H9 (cell line): ENCODE data around the gene ADCK2. TPM values are rescaled to one million over a fixed set of nuclear protein-coding genes. Genes with fewer than 3 reads are reported as not detected.
A peak's percentile ranks its signal among the peaks of the same experiment; 100 is the strongest.

Experiments
- DNase-seq: peaks from one replicate; pipeline ENCODE4 v3.0.0-alpha.2; 2017
- H2AFZ ChIP-seq: one replicate; pipeline ENCODE4 v1.6.1; 2013; ENCODE audit warnings: mild to moderate bottlenecking, low read length, control low read depth, moderate library complexity
- H2AK5ac ChIP-seq: 2 replicates; pipeline ENCODE4 v1.6.1; 2013; ENCODE audit warnings: low read length, control low read depth, mixed read lengths; ENCODE audit not compliant: insufficient read length
- H2BK120ac ChIP-seq: one replicate; pipeline ENCODE4 v1.6.1; 2013; ENCODE audit warnings: low read depth, mild to moderate bottlenecking, low read length, control low read depth, inconsistent platforms; ENCODE audit not compliant: poor library complexity, severe bottlenecking
- H2BK12ac ChIP-seq: 2 replicates; pipeline ENCODE4 v1.6.1; 2013; ENCODE audit warnings: low read length, control low read depth, mixed read lengths, low read depth; ENCODE audit not compliant: insufficient read length
- H2BK15ac ChIP-seq: 2 replicates; pipeline ENCODE4 v1.6.1; 2013; ENCODE audit warnings: low read depth, low read length, control low read depth
- H2BK20ac ChIP-seq: one replicate; pipeline ENCODE4 v1.6.1; 2013; ENCODE audit warnings: low read depth, mild to moderate bottlenecking, low read length, control low read depth, inconsistent platforms; ENCODE audit not compliant: poor library complexity, severe bottlenecking
- H2BK5ac ChIP-seq: 2 replicates; pipeline ENCODE4 v1.6.1; 2013; ENCODE audit warnings: low read length, control low read depth, mixed read lengths; ENCODE audit not compliant: insufficient read length
- H3K14ac ChIP-seq: 2 replicates; pipeline ENCODE4 v1.6.1; 2013; ENCODE audit warnings: low read length, control low read depth; ENCODE audit not compliant: insufficient read depth
- H3K18ac ChIP-seq: 2 replicates; pipeline ENCODE4 v1.6.1; 2013; ENCODE audit warnings: low read depth, mild to moderate bottlenecking, mixed read lengths, low read length, control low read depth; ENCODE audit not compliant: insufficient read length
- H3K23ac ChIP-seq: 2 replicates; pipeline ENCODE4 v1.6.1; 2013; ENCODE audit warnings: low read length, control low read depth, mixed read lengths, low read depth; ENCODE audit not compliant: insufficient read length
- H3K23me2 ChIP-seq: 2 replicates; pipeline ENCODE4 v1.6.1; 2013; ENCODE audit warnings: low read depth, mild to moderate bottlenecking, mixed read lengths, low read length, control low read depth; ENCODE audit not compliant: insufficient read length, poor library complexity, severe bottlenecking
- H3K27ac ChIP-seq: 2 replicates; pipeline ENCODE4 v1.5.1; 2013; ENCODE audit warnings: low read length, control low read depth, mixed read lengths, low read depth; ENCODE audit not compliant: insufficient read length
- H3K27me3 ChIP-seq: 2 replicates; pipeline ENCODE4 v1.6.1; 2013; ENCODE audit warnings: low read length, control low read depth, inconsistent platforms; ENCODE audit not compliant: insufficient read depth
- H3K4ac ChIP-seq: 2 replicates; pipeline ENCODE4 v1.6.1; 2013; ENCODE audit warnings: low read depth, mild to moderate bottlenecking, control low read depth, inconsistent platforms, low read length, moderate library complexity
- H3K4me1 ChIP-seq: 2 replicates; pipeline ENCODE4 v1.6.1; 2013; ENCODE audit warnings: low read length, control low read depth, inconsistent platforms; ENCODE audit not compliant: insufficient read depth
- H3K4me2 ChIP-seq: 2 replicates; pipeline ENCODE4 v1.6.1; 2013; ENCODE audit warnings: low read length, control low read depth, mixed read lengths; ENCODE audit not compliant: insufficient read length, insufficient read depth
- H3K56ac ChIP-seq: 2 replicates; pipeline ENCODE4 v1.6.1; 2013; ENCODE audit warnings: low read depth, mild to moderate bottlenecking, mixed read lengths, low read length, control low read depth; ENCODE audit not compliant: insufficient read length
- H3K79me1 ChIP-seq: 2 replicates; pipeline ENCODE4 v1.6.1; 2013; ENCODE audit warnings: low read depth, mild to moderate bottlenecking, moderate library complexity, low read length, control low read depth, inconsistent platforms; ENCODE audit not compliant: insufficient read depth, poor library complexity, severe bottlenecking
- H3K79me2 ChIP-seq: 2 replicates; pipeline ENCODE4 v1.6.1; 2013; ENCODE audit warnings: low read length, control low read depth, inconsistent platforms; ENCODE audit not compliant: insufficient read depth
- H3K9ac ChIP-seq: 2 replicates; pipeline ENCODE4 v1.6.1; 2013; ENCODE audit warnings: low read length, control low read depth, mixed read lengths; ENCODE audit not compliant: insufficient read length; ENCODE audit errors: extremely low read depth
- H3K9me3 ChIP-seq: one replicate; pipeline ENCODE4 v1.6.1; 2013; ENCODE audit warnings: low read depth, low read length, inconsistent platforms; ENCODE audit not compliant: control insufficient read depth
- H3T11ph ChIP-seq: one replicate; pipeline ENCODE4 v1.6.1; 2013; ENCODE audit warnings: mild to moderate bottlenecking, low read length, control low read depth, inconsistent platforms
- H4K20me1 ChIP-seq: one replicate; pipeline ENCODE4 v1.6.1; 2013; ENCODE audit not compliant: control insufficient read depth, insufficient read length, insufficient read depth
- H4K5ac ChIP-seq: 2 replicates; pipeline ENCODE4 v1.6.1; 2013; ENCODE audit warnings: low read depth, mild to moderate bottlenecking, mixed read lengths, low read length, control low read depth; ENCODE audit not compliant: insufficient read length
- H4K8ac ChIP-seq: replicated peaks from 2 replicates; pipeline ENCODE4 v1.6.1; 2013; ENCODE audit warnings: low read length, control low read depth, mixed read lengths, low read depth; ENCODE audit not compliant: insufficient read length
- H4K91ac ChIP-seq: 2 replicates; pipeline ENCODE4 v1.6.1; 2013; ENCODE audit warnings: low read depth, mild to moderate bottlenecking, moderate library complexity, mixed read lengths, low read length, control low read depth; ENCODE audit not compliant: insufficient read length
- H3K27ac Mint-ChIP-seq, 3 experiments: 2 replicates in 2 of 3; 3 replicates in 1 of 3; pipeline ENCODE4 v1.8.0; 2020 to 2021; ENCODE audit warnings: mixed read lengths in 3 of 3, mild to moderate bottlenecking in 1 of 3, moderate library complexity in 1 of 3
- H3K27me3 Mint-ChIP-seq: 2 replicates; pipeline ENCODE4 v1.8.0; 2021; ENCODE audit warnings: low read depth, mild to moderate bottlenecking, moderate library complexity, mixed read lengths
- H3K36me3 Mint-ChIP-seq, 3 experiments: 2 replicates in 2 of 3; 3 replicates in 1 of 3; pipeline ENCODE4 v1.8.0; 2020 to 2021; ENCODE audit warnings: low read depth in 3 of 3, mixed read lengths in 3 of 3; ENCODE audit not compliant: insufficient read depth in 1 of 3
- H3K4me1 Mint-ChIP-seq, 2 experiments: 2 replicates each; pipeline ENCODE4 v1.8.0; 2020; ENCODE audit warnings: mixed read lengths in 2 of 2
- H3K4me3 Mint-ChIP-seq, 2 experiments: 2 replicates in 1 of 2; 3 replicates in 1 of 2; pipeline ENCODE4 v1.8.0; 2020 to 2021; ENCODE audit warnings: mild to moderate bottlenecking in 2 of 2, mixed read lengths in 2 of 2, moderate library complexity in 1 of 2
- H3K9me3 Mint-ChIP-seq, 2 experiments: 2 replicates in 1 of 2; 3 replicates in 1 of 2; pipeline ENCODE4 v1.8.0; 2020; ENCODE audit warnings: mild to moderate bottlenecking in 2 of 2, mixed read lengths in 2 of 2, moderate library complexity in 1 of 2
- WGBS: extraction: QIAGEN DNeasy Blood & Tissue Kit; methylation state at CpG from one replicate; pipeline ENCODE4 v1.1.7; 2013; ENCODE audit warnings: missing lambda C conversion rate, low lambda C conversion rate, mixed read lengths; ENCODE audit not compliant: insufficient read length; ENCODE audit errors: extremely low coverage; 5-methylcytosine and 5-hydroxymethylcytosine counted together
- total RNA-seq: library from RNA; stranded (reverse); gene quantifications from 2 replicates; pipeline ENCODE4 v1.2.1, GENCODE V29; 2021
- TF ChIP-seq, protein P1 (sequence below): fragments of 200-600 bp; sonication (generic); conservative IDR thresholded peaks from 3 replicates; pipeline ENCODE4 v1.8.0; 2021; ENCODE audit warnings: antibody characterized with exemption, mild to moderate bottlenecking

Gene ADCK2
- total RNA-seq, 1 experiment from 2014 or later = 12.4 TPM

DNA sequence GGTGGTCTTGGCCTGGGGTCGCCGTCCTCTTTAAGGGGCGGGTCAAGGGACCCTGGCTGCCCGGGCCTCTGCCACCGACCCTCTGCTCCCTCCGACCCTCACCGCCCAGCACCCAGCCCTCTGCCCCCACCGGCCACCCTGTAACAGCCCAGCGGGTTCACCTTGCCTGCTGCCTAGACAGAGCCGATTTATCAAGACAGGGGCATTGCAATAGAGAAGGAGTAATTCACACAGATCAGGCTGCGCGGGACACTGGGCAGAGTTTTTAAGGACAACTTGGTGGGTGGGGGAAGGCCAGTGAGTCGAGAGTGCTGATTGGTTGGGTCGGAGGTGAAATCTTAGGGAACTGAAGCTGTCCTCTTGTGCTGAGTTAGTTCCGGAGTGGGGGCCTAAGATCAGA lies 779 bp upstream of the ADCK2 start:
- H3K4me3 Mint-ChIP-seq = peak overlapping the region; percentile 61 to 83
- Histone ChIP-seq H3K27me3 (no peaks in the 10 kb centered on the region; the same call in 1 of the 2 replicates), H2AK5ac (no peak overlapping the region), H3K23ac (no peak overlapping the region), H2BK120ac (no peak overlapping the region), H4K8ac (no peak overlapping the region), H3K27ac (no peak overlapping the region), H3K4me2 (peak overlapping the region; percentile 19), H3K4me1 (no peaks in the 10 kb centered on the region; the same call in 1 of the 2 replicates), H2AFZ (peak overlapping the region; percentile 85), H3T11ph (no peak overlapping the region), H3K9ac (no peak overlapping the region), H3K14ac (no peak overlapping the region), H3K56ac (no peak overlapping the region), H3K9me3 (no peaks in the 10 kb centered on the region), H4K5ac (no peak overlapping the region), H4K20me1 (no peaks in the 10 kb centered on the region), H3K18ac (no peak overlapping the region), H2BK12ac (no peak overlapping the region), H2BK15ac (no peak overlapping the region), H3K23me2 (peaks cover 6% of the 10 kb centered on the region), H2BK5ac (no peak overlapping the region), H4K91ac (no peak overlapping the region), H3K79me1 (no peaks in the 10 kb centered on the region), H3K79me2 (no peaks in the 10 kb centered on the region), H3K4ac (no peak overlapping the region), H2BK20ac (no peak overlapping the region)
- peak; percentile 48 for DNase-seq
- WGBS = no CpG with 5 or more reads among the region's 15 CpGs
- TF ChIP-seq, protein P1, sequence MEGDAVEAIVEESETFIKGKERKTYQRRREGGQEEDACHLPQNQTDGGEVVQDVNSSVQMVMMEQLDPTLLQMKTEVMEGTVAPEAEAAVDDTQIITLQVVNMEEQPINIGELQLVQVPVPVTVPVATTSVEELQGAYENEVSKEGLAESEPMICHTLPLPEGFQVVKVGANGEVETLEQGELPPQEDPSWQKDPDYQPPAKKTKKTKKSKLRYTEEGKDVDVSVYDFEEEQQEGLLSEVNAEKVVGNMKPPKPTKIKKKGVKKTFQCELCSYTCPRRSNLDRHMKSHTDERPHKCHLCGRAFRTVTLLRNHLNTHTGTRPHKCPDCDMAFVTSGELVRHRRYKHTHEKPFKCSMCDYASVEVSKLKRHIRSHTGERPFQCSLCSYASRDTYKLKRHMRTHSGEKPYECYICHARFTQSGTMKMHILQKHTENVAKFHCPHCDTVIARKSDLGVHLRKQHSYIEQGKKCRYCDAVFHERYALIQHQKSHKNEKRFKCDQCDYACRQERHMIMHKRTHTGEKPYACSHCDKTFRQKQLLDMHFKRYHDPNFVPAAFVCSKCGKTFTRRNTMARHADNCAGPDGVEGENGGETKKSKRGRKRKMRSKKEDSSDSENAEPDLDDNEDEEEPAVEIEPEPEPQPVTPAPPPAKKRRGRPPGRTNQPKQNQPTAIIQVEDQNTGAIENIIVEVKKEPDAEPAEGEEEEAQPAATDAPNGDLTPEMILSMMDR = no peak
- H3K27ac Mint-ChIP-seq = peak overlapping the region in 2 of 3 experiments; percentile 34 to 68; a peak in 3 of 7 replicates
- H3K36me3 Mint-ChIP-seq = peaks cover 0 to 3% (median 0%) of the 10 kb centered on the region in 3 experiments; a peak in 2 of 7 replicates
- peaks cover 3% of the 10 kb centered on the region; the same call in 1 of the 2 replicates for H3K27me3 Mint-ChIP-seq
- peaks cover 15 to 18% of the 10 kb centered on the region in 2 experiments for H3K4me1 Mint-ChIP-seq
- H3K9me3 Mint-ChIP-seq = no peaks in the 10 kb centered on the region
